ENCODE measurements around the gene SEC61G.

SEC61G gene

GRCh38 chr7:54764861-54765260, 5.8 kb upstream of the SEC61G start:
- no peak for DNase-seq (ENCODE audit: low read depth in 3 of 3)

GRCh38 chr7:54757711-54758110, 1.3 kb downstream of the SEC61G start:
- no peak for DNase-seq (ENCODE audit: low read depth in 3 of 3)

- DNase-seq (ENCODE audit: low read depth in 3 of 3), result no peak
Observed at GRCh38 chr7:54749200-54749599, 9.8 kb downstream of the SEC61G start.

GRCh38 chr7:54747234-54747633, 11.8 kb downstream of the SEC61G start:
- DNase-seq (ENCODE audit: low read depth in 3 of 3), result no peak

DNA sequence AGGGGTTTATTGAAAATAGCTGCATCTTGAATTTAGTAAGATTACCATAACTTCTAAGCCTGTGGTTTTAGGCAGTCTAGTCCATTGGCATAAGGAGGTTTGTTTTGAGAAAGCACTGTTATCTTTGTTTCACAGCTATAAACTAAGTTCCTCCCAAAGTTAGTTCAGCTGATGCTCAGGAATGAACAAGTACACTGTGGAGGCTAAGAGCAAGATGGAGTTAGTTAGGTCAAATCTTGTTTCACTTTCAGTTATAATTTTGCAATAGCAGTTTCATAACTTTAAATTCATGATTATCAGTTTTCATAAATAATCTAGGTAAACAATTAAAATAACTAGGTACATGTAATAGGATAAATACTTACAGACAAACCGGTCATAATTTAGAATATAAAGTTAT, 15.4 kb downstream of the SEC61G start:
- DNase-seq (ENCODE audit: low read depth in 3 of 3), result no peak

DNA sequence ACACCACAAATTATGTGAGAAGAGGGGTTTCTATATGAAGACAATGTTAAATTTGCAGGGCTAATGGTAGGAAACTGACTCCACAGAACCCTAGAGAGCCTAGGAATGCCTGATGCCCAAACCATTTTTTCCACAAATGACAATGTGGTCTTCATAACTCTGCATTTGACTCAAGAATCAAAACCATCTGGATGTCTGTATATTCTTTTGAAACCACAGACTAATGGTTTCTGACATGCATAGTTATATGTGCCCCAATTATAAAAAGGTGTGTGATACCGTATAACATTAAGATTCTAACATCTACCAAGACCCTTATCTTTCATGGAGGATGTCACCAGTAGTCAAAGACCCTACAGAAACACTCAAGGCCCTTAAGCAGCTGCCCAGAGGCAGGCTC, 20.3 kb downstream of the SEC61G start:
- no peak for DNase-seq (ENCODE audit: low read depth in 3 of 3)

GRCh38 chr7:54729107-54729506, 29.9 kb downstream of the SEC61G start:
- DNase-seq (ENCODE audit: low read depth in 3 of 3), result no peak

- no peak for DNase-seq (ENCODE audit: low read depth in 3 of 3)
Observed at GRCh38 chr7:54728411-54728810, 30.6 kb downstream of the SEC61G start.

- no peak for DNase-seq (ENCODE audit: low read depth in 3 of 3)
Observed at GRCh38 chr7:54725255-54725654, 33.8 kb downstream of the SEC61G start.

DNA sequence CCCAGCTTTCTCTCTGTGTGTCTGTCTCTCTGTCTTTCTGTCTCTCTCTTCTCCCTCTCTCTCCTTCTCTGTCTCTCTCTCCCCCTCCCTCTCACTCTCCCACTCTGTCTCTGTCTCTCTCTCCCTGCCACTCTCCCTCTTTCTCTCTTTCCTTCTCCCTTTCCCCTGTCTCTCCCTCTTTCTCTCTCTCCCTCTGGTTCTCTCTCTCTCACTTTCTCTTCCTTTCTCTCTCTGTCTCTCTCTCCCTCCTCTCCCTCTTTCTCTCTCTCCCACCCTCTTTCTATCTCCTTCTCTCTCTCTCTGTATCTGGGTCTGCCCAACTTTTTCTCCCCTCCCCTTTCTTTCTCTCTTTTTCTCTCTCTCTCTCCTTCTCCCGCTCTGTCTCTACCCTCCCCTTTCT, 36.5 kb downstream of the SEC61G start:
- DNase-seq (ENCODE audit: low read depth in 3 of 3), result no peak

DNA sequence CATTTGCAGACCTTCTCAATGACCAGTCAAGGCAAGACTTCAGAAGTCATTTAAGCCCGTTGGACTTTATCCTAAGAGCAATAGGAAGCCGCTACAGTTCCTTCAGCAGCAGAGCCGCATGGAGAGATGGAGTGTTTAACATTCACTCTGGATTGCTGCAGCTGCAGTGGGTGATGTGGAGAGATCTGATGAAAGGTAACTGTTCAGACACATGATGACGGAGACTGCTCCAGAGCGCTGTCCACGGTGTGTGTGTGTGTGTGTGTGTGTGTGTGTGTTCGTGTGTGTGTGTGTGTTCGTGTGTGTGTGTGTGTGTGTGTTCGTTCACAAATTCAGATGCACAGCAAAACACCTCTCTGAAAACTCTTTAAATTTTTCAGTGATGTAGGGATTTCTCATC, 37.0 kb downstream of the SEC61G start:
- no peak for DNase-seq (ENCODE audit: low read depth in 3 of 3)

DNA sequence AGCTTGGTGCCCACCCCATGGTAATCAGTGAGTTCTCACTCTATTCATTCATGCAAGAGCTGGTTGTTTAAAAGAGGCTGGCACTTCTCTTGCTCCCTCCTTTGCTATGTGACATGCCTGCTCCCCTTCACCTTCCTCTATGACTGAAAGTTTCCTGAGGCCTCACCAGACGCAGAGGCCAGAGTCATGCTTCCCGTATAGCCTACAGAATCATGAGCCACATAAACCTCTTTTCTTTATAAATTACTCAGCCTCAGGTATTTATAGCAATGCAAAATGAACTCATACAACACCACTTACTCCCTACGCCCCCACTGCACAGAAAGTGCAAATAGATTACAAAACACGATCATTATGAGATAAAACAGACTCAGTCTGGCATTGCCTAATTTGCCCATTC, 39.0 kb downstream of the SEC61G start:
- DNase-seq (ENCODE audit: low read depth in 3 of 3), result no peak

- DNase-seq (ENCODE audit: low read depth in 3 of 3), result no peak
Observed at GRCh38 chr7:54719425-54719824, 39.6 kb downstream of the SEC61G start.

DNA sequence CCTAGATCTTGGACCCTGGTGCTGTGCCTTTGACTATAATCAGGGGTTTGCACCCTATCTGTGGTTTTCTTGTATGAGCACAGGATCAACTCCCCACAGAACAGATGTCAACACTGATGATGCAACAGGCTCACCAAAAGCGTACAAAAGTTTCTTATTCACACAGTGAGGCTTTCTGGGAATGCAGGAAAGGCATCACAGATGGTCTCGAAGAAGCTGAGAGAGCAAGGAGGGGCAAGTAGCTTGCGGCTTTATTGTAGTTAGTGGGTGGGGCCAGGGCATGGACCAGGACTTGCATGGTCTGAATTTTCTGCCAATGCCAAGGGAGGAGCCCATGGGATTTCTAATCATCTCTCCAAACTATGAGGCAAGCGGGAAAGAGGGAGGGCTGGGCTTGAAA, 46.2 kb downstream of the SEC61G start:
- DNase-seq (ENCODE audit: low read depth in 3 of 3), result no peak

GRCh38 chr7:54711900-54712595, 47.0 kb downstream of the SEC61G start:
- DNase-seq (ENCODE audit: low read depth in 3 of 3), result no peak

GRCh38 chr7:54709283-54709682, 49.7 kb downstream of the SEC61G start:
- DNase-seq (ENCODE audit: low read depth in 3 of 3), result no peak

DNA sequence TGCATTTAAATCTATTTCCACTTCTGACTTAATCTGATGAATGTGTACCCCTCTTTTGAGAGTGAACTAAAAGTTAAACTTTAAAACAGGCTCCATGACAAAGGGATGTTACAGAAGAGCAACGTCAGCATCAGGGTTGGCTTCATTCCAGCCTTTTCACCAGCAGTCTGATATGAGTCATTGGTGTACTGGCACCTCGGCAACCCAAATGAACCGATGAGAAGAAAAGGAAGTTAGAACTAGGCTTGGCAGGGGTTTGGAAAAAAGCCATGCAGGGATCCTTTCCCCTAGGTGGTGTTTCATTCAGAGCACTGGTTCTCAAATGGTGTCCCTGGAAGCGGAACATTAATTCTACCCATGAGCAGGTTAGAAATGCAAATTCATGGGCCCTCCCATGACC, 53.6 kb downstream of the SEC61G start:
- DNase-seq (ENCODE audit: low read depth in 3 of 3), result no peak

GRCh38 chr7:54704851-54705250, 54.2 kb downstream of the SEC61G start:
- no peak for DNase-seq (ENCODE audit: low read depth in 3 of 3)

Measured in stimulated activated CD4-positive, alpha-beta T cell treated with anti-CD3 and anti-CD28 coated beads, TNF-alpha, amount 100 ng/mL, for 24 hours (primary cell).